HEK293 (cell line): ENCODE results near the gene CLCNKB.

ENCODE experiments used
- CTCF ChIP-seq: fragments of 450-650 bp; formaldehyde crosslinking; IDR thresholded peaks from 2 replicates; pipeline ENCODE4 v1.5.1; 2016; ENCODE audit warnings: missing biosample characterization, missing genetic modification characterization
- SETDB1 ChIP-seq: IDR thresholded peaks from one replicate; pipeline ENCODE4 v1.6.1; 2017; ENCODE audit warnings: mild to moderate bottlenecking, low read length, moderate library complexity, mixed read lengths; ENCODE audit not compliant: insufficient read length
- TCF7L2 ChIP-seq: IDR thresholded peaks from 2 replicates; pipeline ENCODE4 v1.6.1; 2011; ENCODE audit warnings: low read depth, mild to moderate bottlenecking, inconsistent platforms, low read length, moderate library complexity, borderline replicate concordance
- ZBTB7A ChIP-seq: fragments of 450-650 bp; formaldehyde crosslinking; IDR thresholded peaks from 2 replicates; pipeline ENCODE4 v1.5.1; 2016; ENCODE audit warnings: low read depth, missing biosample characterization, missing genetic modification characterization
- ZNF133 ChIP-seq: fragments of 450-650 bp; formaldehyde crosslinking; IDR thresholded peaks from 2 replicates; pipeline ENCODE4 v1.5.1; 2016; ENCODE audit warnings: missing biosample characterization, missing genetic modification characterization
- ZNF16 ChIP-seq: fragments of 450-650 bp; formaldehyde crosslinking; IDR thresholded peaks from 2 replicates; pipeline ENCODE4 v1.5.1; 2016; ENCODE audit warnings: low read depth, missing biosample characterization, missing genetic modification characterization
- ZNF521 ChIP-seq: fragments of 450-650 bp; formaldehyde crosslinking; IDR thresholded peaks from 2 replicates; pipeline ENCODE4 v1.5.1; 2017; ENCODE audit warnings: missing biosample characterization, mild to moderate bottlenecking, missing genetic modification characterization
- ZNF629 ChIP-seq: fragments of 450-650 bp; formaldehyde crosslinking; IDR thresholded peaks from 2 replicates; pipeline ENCODE4 v1.5.1; 2017; ENCODE audit warnings: missing biosample characterization, missing genetic modification characterization
- ZNF776 ChIP-seq: fragments of 450-650 bp; formaldehyde crosslinking; IDR thresholded peaks from 2 replicates; pipeline ENCODE4 v1.5.0; 2017; ENCODE audit warnings: missing biosample characterization, missing genetic modification characterization, borderline replicate concordance
- TF ChIP-seq, protein P1 (sequence below): fragments of 450-650 bp; formaldehyde crosslinking; IDR thresholded peaks from 2 replicates; pipeline ENCODE4 v1.5.1; 2016; ENCODE audit warnings: missing biosample characterization, missing genetic modification characterization

- no peak for TF ChIP-seq ZNF629 (tag by site-specific recombination)
- no peak for TF ChIP-seq CTCF (tag by site-specific recombination)
- TF ChIP-seq ZNF16 (tag by site-specific recombination): no peak
- TF ChIP-seq, protein P1, sequence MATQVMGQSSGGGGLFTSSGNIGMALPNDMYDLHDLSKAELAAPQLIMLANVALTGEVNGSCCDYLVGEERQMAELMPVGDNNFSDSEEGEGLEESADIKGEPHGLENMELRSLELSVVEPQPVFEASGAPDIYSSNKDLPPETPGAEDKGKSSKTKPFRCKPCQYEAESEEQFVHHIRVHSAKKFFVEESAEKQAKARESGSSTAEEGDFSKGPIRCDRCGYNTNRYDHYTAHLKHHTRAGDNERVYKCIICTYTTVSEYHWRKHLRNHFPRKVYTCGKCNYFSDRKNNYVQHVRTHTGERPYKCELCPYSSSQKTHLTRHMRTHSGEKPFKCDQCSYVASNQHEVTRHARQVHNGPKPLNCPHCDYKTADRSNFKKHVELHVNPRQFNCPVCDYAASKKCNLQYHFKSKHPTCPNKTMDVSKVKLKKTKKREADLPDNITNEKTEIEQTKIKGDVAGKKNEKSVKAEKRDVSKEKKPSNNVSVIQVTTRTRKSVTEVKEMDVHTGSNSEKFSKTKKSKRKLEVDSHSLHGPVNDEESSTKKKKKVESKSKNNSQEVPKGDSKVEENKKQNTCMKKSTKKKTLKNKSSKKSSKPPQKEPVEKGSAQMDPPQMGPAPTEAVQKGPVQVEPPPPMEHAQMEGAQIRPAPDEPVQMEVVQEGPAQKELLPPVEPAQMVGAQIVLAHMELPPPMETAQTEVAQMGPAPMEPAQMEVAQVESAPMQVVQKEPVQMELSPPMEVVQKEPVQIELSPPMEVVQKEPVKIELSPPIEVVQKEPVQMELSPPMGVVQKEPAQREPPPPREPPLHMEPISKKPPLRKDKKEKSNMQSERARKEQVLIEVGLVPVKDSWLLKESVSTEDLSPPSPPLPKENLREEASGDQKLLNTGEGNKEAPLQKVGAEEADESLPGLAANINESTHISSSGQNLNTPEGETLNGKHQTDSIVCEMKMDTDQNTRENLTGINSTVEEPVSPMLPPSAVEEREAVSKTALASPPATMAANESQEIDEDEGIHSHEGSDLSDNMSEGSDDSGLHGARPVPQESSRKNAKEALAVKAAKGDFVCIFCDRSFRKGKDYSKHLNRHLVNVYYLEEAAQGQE (tag by site-specific recombination): no peak
- TF ChIP-seq TCF7L2: no peak
- no peak for TF ChIP-seq ZBTB7A (tag by site-specific recombination)
- TF ChIP-seq ZNF133 (tag by site-specific recombination): no peak
- TF ChIP-seq ZNF776 (tag by site-specific recombination): no peak
- TF ChIP-seq ZNF521 (tag by site-specific recombination): no peak
- no peak for TF ChIP-seq SETDB1
These were observed 27.2 kb downstream of the CLCNKB start for GRCh38 chr1:16070640-16071355.
